NCI-H2227 (cell line): Measurements from ENCODE around the gene MALRD1.
"Not testable (repeated sequence)": the region's sequence is repeated elsewhere in the genome, so short reads cannot be mapped to it uniquely, and the experiment has no call there.

Experiments used
- DNase-seq: peaks from one replicate; lab custom pipeline; 2025; ENCODE audit not compliant: unreplicated experiment; lab: John Stamatoyannopoulos, UW

MALRD1 gene

DNA sequence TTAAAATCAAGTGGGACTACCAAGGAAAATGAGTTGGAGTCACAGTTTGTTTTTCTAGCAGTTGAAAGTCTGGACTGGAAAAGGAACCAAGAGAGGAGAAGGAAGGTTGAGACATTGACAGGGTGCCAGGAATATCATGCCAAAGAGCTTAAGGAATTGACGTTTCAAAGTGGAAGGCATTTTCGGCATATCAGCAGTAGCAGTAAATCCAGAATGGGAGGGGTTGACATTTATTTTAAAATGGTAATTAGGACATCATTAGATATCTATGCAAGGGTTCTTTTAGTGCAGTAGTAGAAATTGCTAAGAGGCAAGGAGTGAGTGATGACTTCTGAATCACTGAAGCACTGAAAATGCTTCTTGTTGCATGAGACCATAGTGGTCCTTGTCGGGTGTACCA lies 431.8 kb downstream of the MALRD1 start:
- DNase-seq = no peak

DNA sequence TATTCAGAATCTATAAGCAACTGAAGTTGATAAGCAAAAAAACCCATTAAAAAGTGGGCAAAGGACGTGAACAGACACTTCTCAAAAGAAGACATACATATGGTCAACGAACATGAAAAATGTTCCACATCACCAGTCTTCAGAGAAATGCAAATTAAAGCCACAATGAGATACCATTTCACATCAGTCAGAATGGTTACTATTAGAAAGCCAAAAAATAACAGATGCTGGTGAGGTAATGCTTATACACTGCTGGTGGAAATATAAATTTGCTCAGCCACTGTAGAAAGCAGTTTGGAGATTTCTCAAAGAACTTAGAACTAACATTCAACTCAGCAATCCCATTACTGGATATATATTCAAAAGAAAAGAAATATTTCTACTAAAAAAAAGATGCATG lies 434.8 kb downstream of the MALRD1 start:
- DNase-seq = no peak

DNA sequence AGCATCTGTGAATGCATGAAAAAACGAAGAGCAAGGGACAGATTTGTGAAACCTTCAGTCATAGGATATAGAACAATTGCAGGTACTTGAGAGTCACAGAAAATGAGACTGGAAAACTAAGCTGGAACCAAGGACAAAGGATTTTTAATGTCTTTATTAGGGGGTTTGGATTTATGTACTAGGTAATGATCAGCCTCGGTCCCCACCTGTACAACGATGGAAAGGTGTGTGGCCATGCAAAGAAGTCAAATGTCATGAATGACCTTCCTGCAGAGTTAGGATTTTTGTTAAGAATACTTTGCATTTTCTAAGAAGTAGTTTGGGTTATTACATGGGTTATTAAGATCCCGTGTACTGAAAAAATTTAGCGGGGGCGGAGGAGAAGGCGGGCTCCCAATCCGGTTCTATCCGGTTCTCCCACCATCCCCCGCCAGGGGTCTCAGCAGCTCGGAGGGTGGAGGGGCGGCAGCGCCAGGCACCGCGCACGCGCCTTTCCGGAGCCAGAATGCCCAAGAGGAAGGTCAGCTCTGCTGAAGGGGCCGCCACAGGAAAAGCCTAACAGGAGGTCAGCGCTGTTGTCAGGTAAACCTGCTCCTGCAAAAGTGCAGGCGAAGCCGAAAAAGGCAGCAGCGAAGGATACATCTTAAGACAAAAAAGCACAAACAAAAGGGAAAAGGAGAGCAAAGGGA lies 440.1 kb downstream of the MALRD1 start:
- DNase-seq = no peak

DNA sequence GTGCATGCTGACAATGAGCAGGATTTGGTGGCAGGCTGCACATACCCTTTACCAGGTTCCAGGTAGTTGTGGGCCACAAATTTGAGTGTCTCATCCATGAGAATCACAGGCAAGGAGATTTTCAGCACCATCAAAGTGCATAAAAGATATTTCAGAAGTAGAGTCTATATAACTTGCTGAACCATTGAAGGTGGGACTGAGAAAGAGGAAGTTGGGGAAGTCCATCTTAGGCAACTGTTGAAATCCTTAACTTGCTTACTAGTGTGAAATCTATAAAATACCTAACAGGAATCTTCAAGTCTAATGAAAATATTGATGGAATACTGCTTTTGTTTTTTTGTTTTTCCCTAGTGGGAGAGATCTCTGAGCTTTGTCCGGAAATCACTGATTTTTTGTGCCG lies 442.6 kb downstream of the MALRD1 start:
- no peak for DNase-seq

- no peak for DNase-seq
These were observed 445.3 kb downstream of the MALRD1 start for GRCh38 chr10:19493917-19494316.

GRCh38 chr10:19497026-19497425 lies 448.4 kb downstream of the MALRD1 start:
- DNase-seq = no peak

- DNase-seq = no peak
These were observed 450.0 kb downstream of the MALRD1 start for GRCh38 chr10:19498393-19499290.

GRCh38 chr10:19499291-19499770 lies 450.7 kb downstream of the MALRD1 start:
- no peak for DNase-seq

DNA sequence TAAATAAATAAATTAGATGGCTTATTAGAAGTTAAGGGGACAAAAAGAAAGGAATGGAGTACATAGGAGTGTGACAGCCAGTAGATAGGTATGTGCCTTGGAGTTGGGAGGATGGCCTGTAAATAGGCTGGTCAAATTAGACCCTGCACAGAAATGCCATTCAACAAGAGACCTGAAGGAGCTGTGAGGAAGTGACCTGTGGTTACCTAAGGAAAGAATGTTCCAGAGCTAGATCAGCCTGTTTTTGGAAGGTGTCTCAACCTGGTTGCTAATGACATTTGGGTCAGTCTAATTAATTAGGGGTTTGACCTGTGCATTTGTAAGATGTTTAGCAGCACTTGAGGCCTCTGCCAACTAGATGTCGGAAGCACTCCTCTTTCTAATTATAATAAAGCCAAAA lies 452.4 kb downstream of the MALRD1 start:
- DNase-seq = no peak

- DNase-seq = no peak
These were observed 457.0 kb downstream of the MALRD1 start for GRCh38 chr10:19505320-19506312.

GRCh38 chr10:19510005-19510732 lies 461.6 kb downstream of the MALRD1 start:
- DNase-seq = not testable (repeated sequence)

GRCh38 chr10:19518109-19518508 lies 469.5 kb downstream of the MALRD1 start:
- DNase-seq = no peak

DNA sequence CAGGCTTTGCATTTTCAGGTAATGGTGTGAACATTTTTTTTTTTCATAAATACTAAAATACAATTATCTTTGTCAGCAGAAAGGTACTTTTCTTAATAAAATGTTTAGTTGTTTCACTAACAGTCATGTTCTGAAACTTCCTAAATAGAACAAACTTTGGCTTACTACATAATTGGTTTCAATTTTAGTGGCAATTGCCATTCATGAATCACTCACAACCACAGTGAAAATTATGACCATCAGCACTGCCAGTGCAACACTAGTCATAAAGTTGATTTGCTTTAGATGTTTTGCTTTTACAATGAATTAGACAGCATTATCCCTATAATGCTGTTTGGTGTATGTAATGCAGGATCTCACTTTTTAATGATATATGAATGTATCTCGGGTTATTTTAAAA lies 470.0 kb downstream of the MALRD1 start:
- DNase-seq = no peak

GRCh38 chr10:19531324-19531723 lies 482.7 kb downstream of the MALRD1 start:
- DNase-seq = no peak

GRCh38 chr10:19532411-19532810 lies 483.8 kb downstream of the MALRD1 start:
- DNase-seq = no peak

- DNase-seq = no peak
These were observed 492.7 kb downstream of the MALRD1 start for GRCh38 chr10:19541299-19541698.

DNA sequence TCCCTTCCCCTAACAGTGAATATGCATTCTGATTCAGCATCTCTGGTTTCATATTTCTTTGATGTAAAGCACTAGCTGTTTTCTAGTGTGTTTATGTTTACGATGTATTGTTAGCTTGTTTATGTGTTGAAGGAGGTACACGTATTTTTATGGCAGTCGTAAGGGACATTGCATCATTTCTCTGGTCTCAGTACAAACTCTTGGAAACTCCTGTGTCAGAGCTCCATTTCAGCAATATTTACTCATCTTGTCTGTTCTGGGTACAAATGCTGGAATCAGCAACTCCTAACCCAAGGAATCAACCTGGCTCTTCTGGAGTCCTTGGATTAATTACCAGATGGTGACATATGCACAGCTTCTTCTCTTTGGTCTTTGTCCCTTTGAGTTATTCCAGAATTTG lies 497.6 kb downstream of the MALRD1 start:
- no peak for DNase-seq

DNA sequence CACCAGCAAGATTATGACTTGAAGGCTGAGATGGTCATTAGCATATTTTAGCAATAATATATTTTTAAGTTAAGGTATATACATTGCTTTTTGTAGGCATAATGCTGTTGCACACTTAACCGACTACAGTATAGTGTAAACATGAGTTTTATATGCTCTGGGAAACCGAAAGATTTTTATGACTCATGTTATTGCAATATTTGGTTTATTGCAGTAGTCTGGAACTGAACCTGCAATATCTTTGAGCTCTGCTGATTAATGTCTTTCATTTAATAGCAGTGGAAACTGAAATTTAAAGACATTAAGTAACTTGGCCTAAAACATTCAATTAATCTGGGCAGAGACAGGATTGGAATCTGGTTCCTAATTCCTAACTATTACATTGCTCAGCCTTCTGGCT lies 500.9 kb downstream of the MALRD1 start:
- no peak for DNase-seq

- no peak for DNase-seq
These were observed 508.1 kb downstream of the MALRD1 start for GRCh38 chr10:19556666-19557065.

DNA sequence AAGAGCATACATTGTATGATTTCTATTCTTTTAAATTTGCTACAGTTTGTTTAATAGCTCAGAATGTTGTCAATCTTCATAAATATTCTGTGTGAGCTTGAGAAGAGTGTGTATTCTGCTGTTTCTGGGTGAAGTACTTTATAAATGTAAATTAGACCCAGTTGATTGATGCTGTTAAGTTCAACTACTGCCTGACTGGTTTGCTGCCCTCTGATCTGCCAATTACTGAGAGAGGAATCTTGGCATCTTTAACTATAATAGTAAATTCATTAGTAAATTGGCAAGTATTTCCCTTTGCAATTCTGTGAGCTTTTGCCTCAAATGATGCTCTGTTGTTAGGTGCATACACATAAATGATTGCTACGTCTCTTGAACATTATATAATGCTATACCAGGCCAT lies 512.6 kb downstream of the MALRD1 start:
- no peak for DNase-seq
